Measurements from ENCODE around the gene ACSBG1.

- TF ChIP-seq EZH2 (optimal IDR thresholded peaks at IDR 0.05; ENCODE audit: low read depth, low read length) (no peak), CTCF (IDR thresholded peaks at IDR 0.05; ENCODE audit: low read length) (no peak), EZH2phosphoT487 (IDR thresholded peaks at IDR 0.05; ENCODE audit: low read length) (no peak)
Observed at GRCh38 chr15:78209646-78210348, 24.6 kb downstream of the ACSBG1 start.

All from MM.1S (cell line).